ENCODE data around the gene CISD3.

Gene CISD3, protein sequence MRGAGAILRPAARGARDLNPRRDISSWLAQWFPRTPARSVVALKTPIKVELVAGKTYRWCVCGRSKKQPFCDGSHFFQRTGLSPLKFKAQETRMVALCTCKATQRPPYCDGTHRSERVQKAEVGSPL

DNA sequence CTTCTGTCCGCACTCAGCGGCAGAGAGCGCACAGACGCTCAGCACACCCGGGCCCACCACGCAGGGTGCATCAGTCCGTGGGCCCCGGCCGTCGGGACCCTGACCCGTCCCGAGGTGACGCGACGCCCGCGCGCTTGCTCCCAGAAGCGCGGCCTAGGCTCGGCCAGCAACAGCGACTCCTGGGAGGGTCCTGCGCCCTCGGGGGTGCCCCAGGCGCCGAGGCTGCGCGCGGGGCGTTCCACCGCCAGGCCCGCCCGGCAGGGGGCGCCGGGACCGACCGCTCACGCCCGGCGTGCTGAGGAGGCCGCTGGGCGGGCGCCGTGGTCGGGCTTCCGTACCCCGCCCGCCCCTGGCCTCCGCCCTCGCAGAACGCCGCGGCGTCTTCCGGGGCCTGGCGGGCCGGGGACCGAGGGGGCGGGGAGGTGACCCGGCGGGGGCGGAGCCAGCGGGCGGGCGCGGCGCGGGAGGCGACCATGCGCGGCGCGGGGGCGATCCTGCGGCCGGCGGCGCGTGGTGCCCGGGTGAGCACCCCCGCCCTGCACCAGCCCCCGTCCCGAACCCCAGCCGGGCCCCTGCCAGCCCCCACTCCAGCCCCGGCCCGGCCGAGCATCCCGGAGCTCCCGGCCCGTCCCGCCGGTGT, at the start of gene CISD3:
TSS of gene CISD3 (plus strand) at position 456 of the 640 bp plus-strand sequence. CDS start at position 474, 18 bp downstream.
- DNase-seq (ENCODE audit: low read depth in 2 of 2), result peak; percentile 59 to 80

DNA sequence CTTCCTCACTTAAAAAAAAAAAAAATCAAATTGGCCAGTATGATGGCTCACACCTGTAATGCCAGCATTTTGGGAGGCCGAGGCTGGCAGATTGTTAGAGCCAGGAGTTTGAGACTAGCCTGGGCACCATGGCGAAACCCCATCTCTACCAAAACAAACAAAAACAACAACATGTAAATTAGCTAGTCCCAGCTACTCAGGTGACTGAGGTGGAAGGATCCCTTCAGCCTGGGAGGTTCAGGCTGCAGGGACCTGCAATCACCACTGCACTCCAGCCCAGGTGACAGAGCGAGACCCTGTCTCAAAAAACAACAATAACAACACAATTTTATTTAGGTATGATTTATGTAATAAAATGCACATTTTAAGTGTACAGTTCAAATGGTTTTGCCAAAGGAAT, 49.0 kb upstream of the CISD3 start:
- DNase-seq (ENCODE audit: low read depth in 2 of 2), result no peak

GRCh38 chr17:38685491-38685890, 44.6 kb upstream of the CISD3 start:
- no peak for DNase-seq (ENCODE audit: low read depth in 2 of 2)

DNA sequence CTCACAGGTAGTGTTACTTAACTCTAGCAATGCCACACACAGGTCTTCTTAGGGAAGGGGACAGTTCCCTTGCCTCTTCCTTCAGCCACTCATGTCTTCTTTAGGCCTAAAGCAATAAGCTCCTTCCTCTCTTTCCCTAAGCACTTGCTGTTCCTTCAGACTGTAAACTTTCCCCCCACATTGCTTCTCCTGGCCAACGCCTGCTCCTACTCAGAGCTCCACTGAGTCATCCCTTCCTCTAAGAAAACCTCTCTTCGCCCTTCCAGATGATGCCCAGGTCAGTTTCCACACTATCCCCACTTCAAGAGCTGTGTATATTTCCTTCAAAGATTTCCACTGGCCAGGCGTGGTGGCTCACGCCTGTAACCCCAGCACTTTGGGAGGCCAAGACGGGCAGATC, 42.9 kb upstream of the CISD3 start:
- DNase-seq (ENCODE audit: low read depth in 2 of 2), result no peak

GRCh38 chr17:38690386-38690785, 39.8 kb upstream of the CISD3 start:
- DNase-seq (ENCODE audit: low read depth in 2 of 2), result no peak

DNA sequence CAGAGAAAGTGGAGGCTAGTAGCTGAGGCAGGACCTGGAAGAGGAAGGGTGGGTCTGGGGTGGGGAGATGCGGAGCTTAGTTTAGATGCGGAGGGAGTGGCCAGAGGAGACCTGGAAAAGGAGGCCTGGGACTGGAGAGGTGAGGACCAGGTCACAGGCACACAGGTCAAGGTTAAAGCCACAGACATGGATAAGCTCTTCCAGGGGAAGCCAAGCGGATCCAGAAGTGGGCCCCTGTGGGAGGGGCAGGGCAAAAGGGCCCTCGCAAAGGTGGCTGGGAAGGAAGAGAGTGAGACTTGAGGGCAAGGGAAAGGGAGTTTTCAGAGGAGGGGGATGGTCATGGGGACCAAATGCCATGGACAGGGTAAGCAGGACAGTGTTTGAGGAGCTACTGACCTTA, 39.0 kb upstream of the CISD3 start:
- no peak for DNase-seq (ENCODE audit: low read depth in 2 of 2)

DNA sequence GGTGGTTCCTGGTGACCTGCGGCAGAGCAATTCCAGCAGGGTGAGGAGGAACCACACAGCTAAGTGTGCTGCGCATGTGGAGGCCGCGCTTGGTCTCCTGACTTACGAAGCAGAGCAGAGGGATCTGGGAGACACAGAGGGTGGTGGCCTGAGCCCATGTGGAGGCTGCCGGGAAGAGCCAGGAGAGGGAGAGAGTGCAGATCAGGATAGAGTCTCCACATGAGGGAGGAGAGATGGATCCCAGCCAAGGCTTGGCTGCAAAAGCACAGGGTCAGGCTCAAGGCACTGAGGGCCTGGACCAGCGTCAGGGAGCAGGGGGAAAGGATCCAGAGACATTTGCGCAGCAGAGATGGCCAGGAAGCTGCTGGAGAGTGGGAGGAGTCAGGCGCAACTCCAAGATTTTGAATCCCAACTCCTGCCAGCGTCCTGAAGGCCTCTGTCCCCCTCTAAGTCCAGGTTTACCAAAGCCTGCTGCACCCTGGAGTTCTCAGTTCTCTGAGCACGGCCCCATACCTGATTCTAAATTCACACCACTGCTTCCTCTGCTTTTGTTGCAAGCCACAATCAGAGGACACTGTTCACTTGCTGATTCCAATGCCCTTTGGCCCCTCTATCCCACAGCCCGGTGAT, 36.3 kb upstream of the CISD3 start:
- no peak for DNase-seq (ENCODE audit: low read depth in 2 of 2)

- DNase-seq (ENCODE audit: low read depth in 2 of 2), result no peak
Observed at GRCh38 chr17:38697061-38697820, 32.9 kb upstream of the CISD3 start.

GRCh38 chr17:38698760-38699159, 31.4 kb upstream of the CISD3 start:
- no peak for DNase-seq (ENCODE audit: low read depth in 2 of 2)

DNA sequence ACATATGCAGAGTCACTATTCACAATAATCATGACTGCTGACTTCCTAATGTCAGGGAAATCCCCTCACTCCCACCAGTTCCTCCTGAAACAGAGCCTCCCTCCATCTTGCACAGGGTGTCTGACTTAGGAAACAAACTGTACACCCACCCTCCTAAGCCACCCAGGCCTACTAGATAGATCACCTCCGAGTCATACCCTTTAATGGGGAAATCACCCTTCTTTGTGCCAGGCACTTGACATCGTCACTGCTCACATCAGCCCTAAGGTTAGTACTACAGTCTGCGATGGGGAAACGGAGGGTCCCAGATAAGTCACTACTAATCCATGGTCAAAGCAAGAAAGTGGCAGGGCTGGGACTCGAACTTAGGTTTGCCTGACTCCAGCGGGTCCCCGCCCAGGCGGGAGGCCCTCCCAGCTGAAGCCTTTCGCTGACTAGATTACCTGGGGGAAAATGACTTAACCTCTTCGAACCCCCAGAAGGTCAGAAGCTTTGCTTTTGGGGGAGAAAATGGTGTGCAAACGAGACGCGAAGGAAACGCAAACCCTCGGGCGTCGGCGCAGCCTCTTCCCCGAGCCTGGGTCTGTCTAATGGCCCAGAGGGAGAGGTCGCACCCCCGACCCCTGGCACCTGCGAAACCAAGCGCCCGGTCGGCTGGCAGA, 28.5 kb upstream of the CISD3 start:
- DNase-seq (ENCODE audit: low read depth in 2 of 2), result peak; percentile 74 to 83

DNA sequence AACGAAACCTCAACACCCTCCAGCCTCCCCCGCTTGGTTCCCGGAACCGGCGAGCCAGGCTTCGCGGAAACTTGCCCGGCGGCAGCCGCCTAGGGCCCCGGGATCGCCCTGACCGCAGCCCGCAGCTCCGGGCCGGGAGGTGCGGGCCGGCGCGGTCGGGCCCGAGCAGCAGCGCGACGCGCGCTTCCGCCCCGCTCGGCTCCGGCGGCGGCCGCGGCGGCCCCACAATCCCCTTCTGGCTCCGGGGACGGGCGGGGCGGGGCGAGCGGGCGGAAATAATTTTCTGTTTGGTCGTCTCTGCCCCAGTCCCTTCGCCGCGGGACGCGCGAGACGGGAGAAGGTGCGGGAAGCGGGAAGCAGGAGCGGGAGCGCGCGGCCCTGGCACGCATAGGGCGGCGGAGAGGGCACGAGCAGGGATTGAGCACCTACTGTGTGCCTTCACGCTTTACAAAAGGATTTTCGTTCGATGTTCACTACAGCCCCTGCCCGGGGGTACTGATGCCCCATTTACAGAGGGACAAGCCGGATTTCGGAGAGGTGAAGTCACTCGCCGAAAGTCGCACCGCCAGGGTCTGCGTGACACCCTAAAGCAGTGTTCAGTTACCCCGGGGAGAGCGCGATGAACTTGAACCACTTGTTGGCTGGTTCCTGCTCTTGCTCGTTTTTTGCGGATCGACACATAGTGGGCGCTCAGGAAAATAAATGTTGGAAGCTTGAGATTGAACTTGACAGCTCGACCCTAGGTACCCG, 27.8 kb upstream of the CISD3 start:
- DNase-seq (ENCODE audit: low read depth in 2 of 2), result peak; percentile 69 to 74

DNA sequence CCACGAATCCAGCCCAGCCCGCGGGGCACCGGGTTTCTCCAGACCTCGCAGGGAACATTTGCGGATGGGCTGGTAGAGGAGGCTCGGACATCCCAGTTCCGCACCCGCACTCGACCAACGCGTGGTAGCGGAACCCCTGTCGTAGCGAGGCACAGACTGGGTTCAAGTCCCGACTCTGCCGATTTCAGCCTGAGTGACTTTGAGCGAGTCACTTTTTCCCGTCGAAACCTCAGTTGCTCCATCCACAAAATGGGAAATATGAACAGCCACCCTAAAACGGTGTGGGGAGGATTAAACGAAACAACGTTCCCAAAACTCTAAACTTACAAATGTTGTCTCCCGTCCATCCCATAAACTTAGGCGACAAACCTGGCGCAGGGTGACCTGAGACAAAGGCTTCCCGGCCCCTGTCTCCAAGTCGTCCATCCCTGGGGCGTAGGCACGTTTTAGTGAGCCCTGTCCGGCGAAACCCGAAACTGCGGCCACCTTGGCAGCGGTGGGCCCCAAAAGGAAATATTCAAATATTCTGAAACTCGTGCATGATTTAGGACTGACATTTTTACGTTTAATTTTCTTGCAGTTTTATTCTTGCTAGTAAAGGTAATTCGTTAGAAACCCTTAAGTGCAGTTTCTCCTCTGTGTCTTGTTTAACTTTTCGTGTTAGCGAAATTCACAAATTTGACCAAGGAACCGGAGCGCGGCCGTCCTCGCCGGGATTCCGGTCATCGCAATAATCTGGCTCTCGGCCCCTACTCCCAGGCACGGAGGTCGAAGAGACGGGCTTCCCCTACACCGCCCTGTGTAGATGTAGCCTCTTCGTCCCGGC, 27.0 kb upstream of the CISD3 start:
- peak in 1 of 2 experiments; percentile 28 for DNase-seq (ENCODE audit: low read depth in 2 of 2)

DNA sequence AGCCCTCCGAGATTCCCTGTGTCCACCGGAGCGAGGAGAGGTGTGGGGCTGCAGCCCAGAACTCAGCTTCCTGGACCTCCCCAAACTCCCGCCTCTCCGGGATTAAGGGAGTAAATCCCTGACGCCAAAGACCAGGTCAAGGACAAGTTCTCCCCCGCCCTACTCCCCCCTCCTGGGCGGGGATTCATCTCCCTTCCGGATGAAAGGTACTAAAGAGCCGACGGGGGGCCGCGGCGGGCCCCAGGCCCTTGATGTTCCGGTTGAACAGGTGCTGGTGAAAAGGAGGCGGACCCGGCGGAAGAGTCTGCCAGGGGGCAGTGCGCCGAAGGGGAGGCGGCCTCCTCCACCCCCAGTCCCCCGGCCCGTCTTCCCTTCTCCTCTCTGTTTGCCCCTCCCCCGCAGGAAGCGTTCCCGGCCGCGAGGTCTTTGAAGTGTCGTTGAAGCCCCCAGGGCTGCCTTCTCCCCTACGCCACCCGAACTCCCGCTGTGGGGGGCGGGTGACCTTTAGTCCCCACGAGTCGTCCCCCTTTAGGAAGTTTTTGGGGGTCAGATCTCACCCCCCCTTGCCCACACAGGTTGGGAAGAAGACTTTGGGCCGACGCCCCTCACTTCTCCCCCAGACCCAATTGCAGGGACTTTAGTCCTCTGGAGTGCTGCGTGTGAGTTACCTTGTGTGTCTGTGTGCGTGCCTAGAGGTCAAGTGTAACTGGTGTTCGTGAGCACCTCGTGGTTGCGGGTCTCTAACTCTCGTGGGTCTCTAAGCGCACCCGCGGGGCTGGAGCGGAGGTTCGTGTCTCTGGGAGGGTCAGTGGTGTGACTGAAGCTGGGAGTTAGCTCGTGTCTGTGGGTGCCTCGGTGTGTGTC, 26.2 kb upstream of the CISD3 start:
- DNase-seq (ENCODE audit: low read depth in 2 of 2), result peak; percentile 76 to 92

DNA sequence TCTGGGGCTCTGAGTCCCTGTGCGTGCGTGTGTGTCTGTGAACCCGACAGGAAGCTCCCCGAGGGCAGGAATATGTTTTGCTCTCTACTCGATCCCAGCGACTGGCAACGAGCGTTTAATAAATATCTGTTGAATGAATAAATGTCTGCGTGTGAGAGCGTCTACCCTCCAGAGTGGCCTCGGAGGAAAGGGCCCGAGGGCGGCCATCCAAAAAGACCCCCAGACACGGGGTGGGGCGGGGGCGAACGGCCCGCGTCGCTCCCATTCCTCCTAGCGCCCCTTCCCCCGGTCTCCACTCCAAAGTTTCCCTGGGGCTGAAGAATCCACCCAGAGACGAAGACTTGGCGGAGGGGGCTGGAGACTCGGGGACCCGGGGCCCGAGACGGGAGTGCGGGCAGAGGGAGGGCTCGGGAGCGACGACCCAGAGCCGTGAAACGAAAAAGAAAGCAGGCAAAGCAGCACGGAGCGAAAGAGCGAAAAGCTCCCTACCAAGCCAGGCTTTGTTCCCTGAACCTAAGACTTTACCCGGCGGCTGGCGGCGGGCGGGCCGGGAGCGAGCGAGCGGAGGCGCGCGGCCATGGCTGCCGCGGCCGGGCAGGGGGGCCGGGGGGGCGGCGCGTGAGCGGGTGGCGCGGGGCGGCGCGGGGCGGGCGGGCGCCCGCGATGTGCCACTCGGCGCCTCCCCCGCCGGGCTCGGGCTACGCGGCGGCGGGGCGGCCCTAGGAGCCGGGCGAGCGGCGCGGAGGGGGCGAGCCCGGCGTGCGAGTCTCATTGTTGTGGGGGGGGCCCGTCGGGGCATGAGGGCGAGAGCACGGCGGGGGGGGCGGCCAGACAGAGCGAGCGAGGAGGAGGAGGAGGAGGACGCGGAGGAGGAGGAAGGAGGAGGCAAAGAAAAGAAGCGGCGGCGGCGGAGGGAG, 25.3 kb upstream of the CISD3 start, which contains the start of gene MLLT6:
TSS of gene MLLT6 (plus strand) at position 668 of the 917 bp plus-strand sequence. CDS start 360 bp downstream, outside the sequence.
- peak; percentile 52 to 62 for DNase-seq (ENCODE audit: low read depth in 2 of 2)

GRCh38 chr17:38705523-38705802, 24.7 kb upstream of the CISD3 start:
- DNase-seq (ENCODE audit: low read depth in 2 of 2), result no peak

GRCh38 chr17:38705803-38706504, 24.2 kb upstream of the CISD3 start:
- no peak for DNase-seq (ENCODE audit: low read depth in 2 of 2)

- DNase-seq (ENCODE audit: low read depth in 2 of 2), result peak in 1 of 2 experiments; percentile 26
Observed at GRCh38 chr17:38706505-38707216, 23.5 kb upstream of the CISD3 start.
